Measurements from ENCODE around the gene TGFBR2.

DNA sequence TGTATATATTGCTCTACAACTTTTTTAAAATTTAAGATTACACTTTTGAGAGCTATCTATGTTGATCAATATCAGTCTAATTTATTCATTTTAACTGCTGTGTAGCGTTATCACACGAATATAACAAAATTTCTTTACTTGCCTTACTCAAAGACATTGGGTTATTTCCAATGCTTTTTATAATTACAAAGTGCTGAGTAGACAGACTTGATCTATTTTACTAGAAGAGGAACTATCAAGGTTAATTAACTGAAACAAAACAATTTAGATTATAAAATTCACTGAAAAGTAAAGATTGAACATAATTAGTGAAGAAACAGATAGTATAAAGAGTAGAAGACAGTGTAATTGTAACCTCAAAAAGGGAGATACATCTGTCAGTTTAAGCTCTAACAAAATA lies 105.5 kb downstream of the TGFBR2 start:
- TF ChIP-seq, protein P1, sequence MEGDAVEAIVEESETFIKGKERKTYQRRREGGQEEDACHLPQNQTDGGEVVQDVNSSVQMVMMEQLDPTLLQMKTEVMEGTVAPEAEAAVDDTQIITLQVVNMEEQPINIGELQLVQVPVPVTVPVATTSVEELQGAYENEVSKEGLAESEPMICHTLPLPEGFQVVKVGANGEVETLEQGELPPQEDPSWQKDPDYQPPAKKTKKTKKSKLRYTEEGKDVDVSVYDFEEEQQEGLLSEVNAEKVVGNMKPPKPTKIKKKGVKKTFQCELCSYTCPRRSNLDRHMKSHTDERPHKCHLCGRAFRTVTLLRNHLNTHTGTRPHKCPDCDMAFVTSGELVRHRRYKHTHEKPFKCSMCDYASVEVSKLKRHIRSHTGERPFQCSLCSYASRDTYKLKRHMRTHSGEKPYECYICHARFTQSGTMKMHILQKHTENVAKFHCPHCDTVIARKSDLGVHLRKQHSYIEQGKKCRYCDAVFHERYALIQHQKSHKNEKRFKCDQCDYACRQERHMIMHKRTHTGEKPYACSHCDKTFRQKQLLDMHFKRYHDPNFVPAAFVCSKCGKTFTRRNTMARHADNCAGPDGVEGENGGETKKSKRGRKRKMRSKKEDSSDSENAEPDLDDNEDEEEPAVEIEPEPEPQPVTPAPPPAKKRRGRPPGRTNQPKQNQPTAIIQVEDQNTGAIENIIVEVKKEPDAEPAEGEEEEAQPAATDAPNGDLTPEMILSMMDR (conservative IDR thresholded peaks at IDR 0.05; ENCODE audit: low read depth, low read length): no peak
- TF ChIP-seq EZH2 (IDR thresholded peaks at IDR 0.05; ENCODE audit: low read length, unreplicated experiment) (no peak), EZH2phosphoT487 (IDR thresholded peaks at IDR 0.05; ENCODE audit: borderline replicate concordance, low read length) (no peak)

Data from PC-3 (cell line).